ENCODE results near the gene EYA4. TPM values are rescaled to one million over a fixed set of nuclear protein-coding genes. Genes with fewer than 3 reads are reported as not detected.

Gene EYA4
- total and polyA plus RNA-seq, 2 of the 4 experiments (the other 2 are of a cell fraction), result 5.7 to 11.1 TPM

DNA sequence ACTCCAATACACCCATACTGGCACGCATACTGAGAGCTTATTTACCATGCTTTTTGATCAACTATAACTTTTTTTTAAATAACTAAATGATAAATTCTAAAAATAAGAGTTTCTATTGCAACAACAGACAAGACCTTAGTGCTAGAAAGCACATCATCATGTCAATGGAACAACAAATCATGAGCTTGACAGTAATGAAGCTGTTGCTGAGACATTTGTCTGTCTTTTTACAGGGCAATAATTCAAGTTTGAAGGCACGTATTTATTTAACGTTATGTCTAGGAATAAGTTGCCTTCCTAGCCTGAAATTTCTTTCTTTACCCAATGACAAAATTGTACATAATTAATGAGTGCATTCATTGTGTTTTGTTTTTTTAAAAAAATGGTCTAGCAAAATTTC is 299.2 kb downstream of the EYA4 start:
- no peaks in the 10 kb centered on the region for H3K27me3 ChIP-seq (ENCODE audit: control insufficient read depth, insufficient read depth, low read length)
- H3K18ac ChIP-seq (ENCODE audit: low read depth, low read length), result peak overlapping the region; percentile 78; the same call in 1 of the 2 replicates
- H2AFZ ChIP-seq (replicated peaks; ENCODE audit: low read length, poor library complexity), result no peak overlapping the region
- no peak overlapping the region for H3K14ac ChIP-seq (replicated peaks; ENCODE audit: low read depth, low read length)
- intact Hi-C loops (cut with micrococcal nuclease) (no loop called here), in situ Hi-C loops (cut with MboI; ENCODE audit: low sequenced_read_pairs) (no loop called here), dilution Hi-C loops (cut with HindIII; ENCODE audit: low sequenced_read_pairs, unreplicated experiment) (no loop called here)
- no peaks in the 10 kb centered on the region for H3K9me3 ChIP-seq (ENCODE audit: control insufficient read depth, insufficient read depth, low read length)
- no peak overlapping the region for H2AK9ac ChIP-seq (replicated peaks; ENCODE audit: low read depth, low read length, poor library complexity)
- no peak overlapping the region for H2AK5ac ChIP-seq (ENCODE audit: low read depth, low read length)
- H3K4me1 ChIP-seq (ENCODE audit: control insufficient read depth, insufficient read depth, low read length), result peaks cover 8% of the 10 kb centered on the region
- no peak overlapping the region for H2BK20ac ChIP-seq (ENCODE audit: low read depth, low read length)
- H3K9me1 ChIP-seq (ENCODE audit: insufficient read depth, low read length), result peaks cover 6% of the 10 kb centered on the region; the same call in 1 of the 2 replicates
- no CpG with 5 or more reads among the region's 3 CpGs for WGBS, 2 experiments (ENCODE audit: extremely low coverage in 2 of 2, insufficient read length in 1 of 2)
- H4K8ac ChIP-seq (ENCODE audit: low read depth in 2 of 2, low read length in 2 of 2), result no peak overlapping the region
- H2BK5ac ChIP-seq (ENCODE audit: low read depth, low read length, poor library complexity, severe bottlenecking), result no peak overlapping the region
- no peaks in the 10 kb centered on the region for H4K20me1 ChIP-seq (ENCODE audit: insufficient read depth, low read length)
- no peak overlapping the region for H3K23ac ChIP-seq (ENCODE audit: low read depth, low read length)
- no peak overlapping the region for H4K5ac ChIP-seq (ENCODE audit: low read depth, low read length)
- no peaks in the 10 kb centered on the region for H3K36me3 ChIP-seq (ENCODE audit: control insufficient read depth, insufficient read depth, low read length)
- no peak for ATAC-seq (ENCODE audit: low read depth)
- no peak overlapping the region for H3K4ac ChIP-seq (ENCODE audit: low read depth, low read length)
- H3K79me1 ChIP-seq (ENCODE audit: low read depth in 1 of 2, low read length in 2 of 2), result no peaks in the 10 kb centered on the region
- CTCF ChIA-PET, result no interaction called here
- H2BK15ac ChIP-seq (ENCODE audit: low read depth, low read length), result no peak overlapping the region
- POLR2A ChIA-PET (ENCODE audit: unreplicated experiment), result no interaction called here
- no peak overlapping the region for H4K91ac ChIP-seq (ENCODE audit: insufficient read depth, low read depth, low read length)
- no peak overlapping the region for H3K4me2 ChIP-seq (ENCODE audit: low read depth, low read length)
- H3K56ac ChIP-seq (ENCODE audit: extremely low read depth, insufficient read depth, low read length), result no peak overlapping the region
- H2BK120ac ChIP-seq (ENCODE audit: low read depth, low read length), result no peak overlapping the region
- no peak overlapping the region; the same call in 1 of the 2 replicates for H3K27ac ChIP-seq (ENCODE audit: insufficient read depth, low read length)
- no peak overlapping the region for H3K4me3 ChIP-seq (ENCODE audit: insufficient read depth, low read depth, low read length)
- TF ChIP-seq, protein P1, sequence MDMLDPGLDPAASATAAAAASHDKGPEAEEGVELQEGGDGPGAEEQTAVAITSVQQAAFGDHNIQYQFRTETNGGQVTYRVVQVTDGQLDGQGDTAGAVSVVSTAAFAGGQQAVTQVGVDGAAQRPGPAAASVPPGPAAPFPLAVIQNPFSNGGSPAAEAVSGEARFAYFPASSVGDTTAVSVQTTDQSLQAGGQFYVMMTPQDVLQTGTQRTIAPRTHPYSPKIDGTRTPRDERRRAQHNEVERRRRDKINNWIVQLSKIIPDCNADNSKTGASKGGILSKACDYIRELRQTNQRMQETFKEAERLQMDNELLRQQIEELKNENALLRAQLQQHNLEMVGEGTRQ (IDR thresholded peaks at IDR 0.05; ENCODE audit: low read depth, low read length), result no peak
- TF ChIP-seq MXI1 (IDR thresholded peaks at IDR 0.05; ENCODE audit: borderline replicate concordance, low read depth, low read length) (no peak), SMC3 (IDR thresholded peaks at IDR 0.05; ENCODE audit: low read depth, low read length) (no peak), RFX5 (IDR thresholded peaks at IDR 0.05; ENCODE audit: low read depth, low read length) (no peak), MAZ (IDR thresholded peaks at IDR 0.05; ENCODE audit: borderline replicate concordance, low read depth, low read length) (no peak), NFE2L2 (IDR thresholded peaks at IDR 0.05; ENCODE audit: low read depth, low read length) (no peak)
- H3K9ac ChIP-seq (ENCODE audit: low read depth, low read length), result no peak overlapping the region
- no TSS peak for BruUV-seq (replicated peaks)
- DNase-seq, result no peak

Measured in IMR-90 (cell line).